Activated T-helper 9 cell treated with anti-CD3 and anti-CD28 coated beads, Interleukin-2, amount 50 U/mL, for 16 hours (primary cell): Measurements from ENCODE around the gene FREM1.
A peak's percentile ranks its signal among the peaks of the same experiment; 100 is the strongest.

Experiments used
- DNase-seq: peaks from one replicate; pipeline ENCODE4 v3.0.0-alpha.2; 2020; ENCODE audit warnings: low read depth

FREM1 gene

DNA sequence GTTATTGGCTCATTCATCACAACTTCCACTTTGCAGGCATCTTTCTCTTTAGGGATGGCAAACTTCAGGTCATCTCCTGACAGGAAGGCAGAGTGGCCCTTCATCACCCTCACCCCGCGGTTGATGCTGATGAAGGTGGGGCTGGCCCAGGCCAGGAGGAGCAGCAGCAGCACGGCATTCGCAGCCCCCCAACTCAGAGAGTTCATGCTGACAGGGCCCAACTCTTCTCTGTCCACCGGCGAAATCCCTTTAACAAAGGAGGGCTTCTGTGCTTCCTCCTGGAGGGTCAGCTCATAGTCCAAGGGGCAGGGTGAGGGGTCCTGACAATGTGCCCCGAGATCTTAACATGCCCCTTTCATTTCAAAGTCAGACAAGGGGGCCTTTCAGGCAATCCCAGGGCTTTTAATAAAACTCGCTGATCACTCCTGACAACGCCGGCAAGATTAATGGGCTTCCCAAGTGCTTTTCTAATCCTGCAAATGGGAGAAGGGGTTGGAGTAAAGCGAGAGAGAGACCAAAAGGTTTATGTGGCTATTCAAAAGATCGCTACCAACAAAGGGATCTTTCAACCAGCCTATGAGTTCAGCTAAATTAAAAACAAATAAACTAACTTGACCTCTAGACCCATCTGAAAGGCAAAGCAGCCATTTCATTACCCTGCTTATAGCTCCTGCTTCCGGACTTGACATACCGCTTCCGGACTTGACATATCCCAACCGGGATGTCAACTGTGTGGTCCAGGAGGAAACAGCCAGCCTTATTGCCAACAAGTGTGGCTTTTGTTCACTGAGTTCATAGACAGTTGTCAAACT is 41.2 kb downstream of the FREM1 start:
- no peak for DNase-seq

DNA sequence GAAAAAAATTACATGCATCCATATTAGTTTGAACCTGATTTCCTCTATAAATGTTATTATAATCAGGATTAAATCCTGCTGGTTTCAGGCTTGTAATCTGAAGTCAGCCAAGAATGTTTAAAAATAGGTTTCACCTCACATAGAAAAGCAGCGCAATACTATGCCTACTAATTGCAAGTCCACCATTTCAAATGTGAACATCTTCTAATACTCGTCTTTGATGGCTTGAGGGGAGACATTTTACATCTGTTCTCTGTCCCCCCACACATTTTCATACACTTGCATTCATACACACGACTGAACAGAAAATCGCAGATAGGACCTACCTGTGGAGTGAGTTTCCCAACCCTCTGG is 41.8 kb downstream of the FREM1 start:
- no peak for DNase-seq

DNA sequence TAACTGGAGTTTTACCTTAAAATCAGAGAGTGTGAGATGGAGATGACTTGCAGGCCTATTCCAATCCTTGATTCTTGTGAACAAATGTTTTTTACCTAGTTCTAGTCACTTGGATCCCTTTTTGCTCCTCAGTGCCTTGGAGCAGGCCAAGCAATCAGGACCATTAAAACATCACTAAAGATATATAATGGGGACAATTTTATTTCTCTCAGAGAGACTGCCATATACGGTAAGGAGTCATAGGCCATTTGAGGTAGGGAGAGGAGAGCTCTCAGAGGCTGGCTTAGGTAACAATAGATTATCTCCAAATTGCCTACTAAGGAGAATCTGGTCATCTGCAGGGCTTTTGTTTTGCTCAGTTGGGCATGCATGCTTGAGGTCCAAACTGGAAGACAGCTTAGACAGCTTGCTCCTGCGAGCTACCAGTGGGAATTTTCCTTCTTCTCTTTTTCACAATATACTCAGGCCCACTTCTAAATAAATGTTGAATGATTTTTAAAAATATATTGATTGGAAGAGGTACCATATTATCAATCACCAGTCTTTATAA is 44.0 kb downstream of the FREM1 start:
- DNase-seq, result no peak

DNA sequence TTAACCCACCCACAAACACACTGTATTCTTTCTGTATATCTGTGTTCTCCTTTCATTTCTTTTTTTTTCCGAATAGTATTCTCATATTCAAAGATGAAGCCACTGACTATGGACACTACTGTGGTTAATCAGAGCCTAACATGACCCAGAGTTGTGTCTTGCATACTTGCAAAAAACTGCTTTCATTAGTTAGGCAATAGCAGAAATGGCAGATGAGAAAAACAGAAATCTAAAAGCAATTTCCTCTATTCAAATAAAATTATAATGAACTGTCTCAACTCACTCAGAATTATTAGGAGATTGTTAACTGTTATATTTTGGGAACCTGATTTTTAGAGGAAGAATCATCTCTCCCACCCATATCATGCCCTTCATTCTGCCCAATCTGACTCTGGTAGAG is 45.9 kb downstream of the FREM1 start:
- DNase-seq, result no peak

DNA sequence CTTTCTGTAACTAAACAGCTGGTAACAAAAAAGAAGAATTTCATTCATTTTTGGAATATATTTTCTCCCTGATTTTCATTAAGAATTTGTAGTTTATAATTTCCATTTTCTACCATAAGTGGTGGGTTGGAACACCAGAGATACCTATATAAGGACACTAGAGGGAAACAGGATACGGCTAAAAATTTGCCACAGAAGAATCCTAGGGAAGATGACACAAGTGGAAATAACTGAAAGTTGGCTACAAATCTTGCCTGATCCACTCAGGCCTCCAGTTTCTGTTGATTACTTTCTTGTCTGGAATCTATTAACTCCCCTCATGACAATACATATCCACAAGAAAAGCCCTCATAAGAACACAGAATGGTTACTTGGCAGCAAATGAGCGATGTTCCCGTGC is 46.8 kb downstream of the FREM1 start:
- no peak for DNase-seq

DNA sequence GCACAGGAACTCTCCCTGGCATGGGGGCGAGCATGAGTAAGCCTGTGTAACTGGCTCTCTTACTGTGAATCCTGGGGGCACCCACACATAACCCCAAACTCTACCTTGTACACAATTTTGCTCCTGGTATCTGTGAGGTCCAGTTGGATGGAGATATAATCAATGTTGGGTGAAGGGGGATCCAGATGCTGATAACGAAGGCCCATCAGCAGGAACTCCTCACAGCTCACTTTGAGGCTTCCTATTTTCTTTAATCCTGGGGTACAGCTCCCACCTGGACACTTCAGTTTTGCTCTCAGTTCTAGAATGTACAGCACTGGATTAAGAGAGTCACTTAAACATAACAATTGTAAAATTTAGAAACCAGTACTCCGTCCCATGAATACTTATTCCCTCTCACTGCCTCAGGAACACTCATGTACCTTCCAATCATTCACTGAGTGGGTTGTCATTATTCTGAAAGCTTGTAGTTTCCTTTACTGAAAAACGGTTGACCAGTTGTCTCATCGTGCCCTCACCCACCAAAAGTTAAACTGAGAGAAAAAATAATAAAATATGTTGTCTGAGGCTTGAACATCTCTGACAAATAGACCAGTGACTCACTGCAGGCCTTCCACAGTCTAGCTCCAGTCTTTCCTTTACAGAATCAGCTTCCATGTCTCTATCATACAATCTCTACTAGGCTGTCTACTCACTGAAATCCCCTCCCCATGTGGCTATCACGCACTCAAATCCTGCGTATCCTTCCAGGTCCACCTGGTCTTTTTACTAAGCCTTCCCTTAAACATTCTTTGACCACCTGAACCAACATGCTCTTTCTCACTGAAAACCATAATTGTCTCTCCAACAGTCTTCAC is 52.6 kb downstream of the FREM1 start:
- DNase-seq, result no peak

DNA sequence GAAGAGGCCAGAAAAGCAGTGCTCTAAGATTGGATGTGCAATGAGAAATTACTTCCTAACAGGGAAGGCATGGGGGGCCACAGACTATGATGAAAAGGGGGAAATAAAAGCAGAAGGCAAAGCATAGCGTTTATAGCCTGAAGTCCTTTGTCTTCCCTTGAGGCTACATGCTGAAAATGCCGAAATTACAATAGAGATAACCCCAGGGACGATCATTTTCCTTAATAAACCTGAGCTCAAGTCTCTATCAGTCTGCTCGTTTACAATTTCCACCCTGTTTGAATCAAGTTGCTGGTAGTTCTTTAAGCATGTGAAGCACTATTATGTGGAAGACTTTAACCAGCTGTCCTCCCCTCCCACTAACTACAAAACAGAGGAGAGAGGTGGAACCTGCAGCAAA is 60.4 kb downstream of the FREM1 start:
- no peak for DNase-seq

DNA sequence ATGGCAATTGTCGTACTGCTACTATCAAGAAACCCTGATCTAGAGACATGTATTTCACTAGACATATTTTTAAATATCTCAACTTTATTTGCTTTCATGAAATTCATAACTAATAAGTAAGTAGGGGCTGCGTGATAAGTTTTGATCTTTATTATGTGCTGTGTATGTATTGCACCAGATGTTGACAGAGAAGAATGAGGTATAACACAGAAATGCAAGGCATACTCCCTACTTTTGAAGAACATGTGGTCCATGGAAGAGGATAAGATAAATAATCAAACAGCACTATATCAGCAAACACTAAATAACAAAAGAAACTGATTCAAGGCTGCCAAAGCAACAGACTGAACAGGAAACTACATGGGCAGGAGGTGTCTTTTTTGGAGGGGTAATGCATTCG is 60.9 kb downstream of the FREM1 start:
- no peak for DNase-seq

DNA sequence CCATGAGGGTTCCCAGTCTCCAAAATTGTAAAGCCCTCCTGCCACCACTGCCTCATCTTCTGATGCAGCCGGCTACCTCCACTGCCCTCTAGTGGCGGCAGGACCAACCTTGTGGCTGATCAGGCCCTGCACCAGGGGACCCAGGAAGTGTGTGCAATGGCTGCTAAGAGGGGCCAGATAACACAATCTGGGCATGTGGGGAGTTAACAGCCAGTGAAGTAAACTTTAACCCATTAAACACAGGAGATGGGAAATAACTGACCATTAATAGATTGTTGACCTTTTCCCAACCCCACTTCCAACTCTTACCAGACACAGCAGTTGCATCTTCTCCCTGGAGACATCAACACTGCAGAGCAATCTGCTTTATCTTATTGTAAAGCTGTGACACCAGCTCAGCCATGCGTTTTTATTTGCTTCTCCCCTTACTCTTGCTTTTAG is 63.3 kb downstream of the FREM1 start:
- peak; percentile 10 for DNase-seq

DNA sequence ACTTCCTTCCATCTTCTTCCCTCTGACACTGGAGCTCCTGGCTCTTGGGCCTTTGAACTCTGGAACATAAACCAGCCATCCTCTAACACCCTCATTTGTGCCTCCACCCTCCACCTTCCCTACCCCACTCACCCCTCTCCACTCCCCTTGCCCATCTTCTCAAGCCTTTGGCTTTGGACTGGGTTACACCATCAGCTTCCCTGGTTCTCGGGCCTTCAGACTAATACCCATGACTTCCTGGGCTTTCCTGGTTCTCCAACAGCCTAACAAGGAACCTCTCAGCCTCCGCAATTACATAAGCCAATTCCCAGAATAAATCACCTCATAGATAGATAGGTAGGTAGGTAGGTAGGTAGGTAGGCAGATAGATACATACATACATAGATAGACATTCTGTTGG is 67.1 kb downstream of the FREM1 start:
- no peak for DNase-seq

DNA sequence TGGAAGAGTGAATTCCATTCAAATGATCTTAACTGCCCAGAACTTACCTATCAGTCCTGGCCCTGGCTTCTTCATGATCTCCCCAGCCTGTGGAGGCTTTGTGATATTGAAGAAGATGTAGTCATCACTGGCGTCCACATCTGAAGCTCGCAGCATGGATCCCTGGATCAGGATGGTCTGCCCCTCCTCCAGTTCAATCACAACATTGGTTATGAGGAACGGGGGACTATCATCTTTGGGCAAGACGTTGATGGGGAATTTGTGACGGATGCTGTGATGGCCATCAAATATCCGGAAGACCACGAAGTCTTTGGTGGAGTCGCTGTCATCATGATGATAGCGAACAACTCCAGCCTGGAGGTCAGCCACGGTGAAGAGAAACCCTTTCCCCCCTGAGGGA is 68.0 kb downstream of the FREM1 start:
- no peak for DNase-seq

DNA sequence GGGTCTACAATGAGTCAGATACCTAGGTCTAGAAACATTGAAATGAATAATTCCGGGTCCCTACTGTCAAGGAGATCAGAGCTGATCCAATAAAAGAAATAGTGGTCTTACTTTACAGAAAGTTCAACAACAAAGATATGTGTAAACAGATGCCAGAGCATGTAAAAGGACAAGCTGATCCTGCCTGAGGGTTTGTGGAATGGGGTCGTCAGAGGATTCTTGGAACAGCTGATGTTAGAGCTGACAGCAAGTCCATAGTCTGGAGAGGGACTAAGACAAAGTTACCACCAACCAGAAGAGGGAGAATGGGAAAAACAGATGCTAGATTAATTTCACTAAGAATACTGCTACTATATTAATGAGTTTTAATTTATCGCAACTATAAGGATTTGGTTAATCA is 71.5 kb downstream of the FREM1 start:
- DNase-seq, result no peak

DNA sequence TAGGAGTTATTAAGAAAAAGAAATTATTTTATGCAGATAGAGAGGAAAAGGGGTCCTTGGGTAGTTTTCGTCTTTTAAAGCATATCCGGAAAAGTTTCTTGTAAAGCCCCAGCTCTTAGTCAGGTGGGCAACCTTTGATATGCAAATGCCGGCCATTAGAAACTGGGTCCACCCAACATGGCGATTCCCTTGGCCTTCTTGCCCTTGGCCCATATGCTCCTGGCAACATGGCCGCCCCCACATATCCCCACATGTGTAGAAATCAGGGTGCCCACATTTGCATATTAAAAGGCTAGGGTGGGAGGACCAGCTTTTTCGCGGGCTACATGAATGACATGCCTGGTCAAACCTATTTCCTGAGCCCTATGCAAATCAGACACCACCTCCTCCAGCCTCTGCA is 73.3 kb downstream of the FREM1 start:
- DNase-seq, result no peak

DNA sequence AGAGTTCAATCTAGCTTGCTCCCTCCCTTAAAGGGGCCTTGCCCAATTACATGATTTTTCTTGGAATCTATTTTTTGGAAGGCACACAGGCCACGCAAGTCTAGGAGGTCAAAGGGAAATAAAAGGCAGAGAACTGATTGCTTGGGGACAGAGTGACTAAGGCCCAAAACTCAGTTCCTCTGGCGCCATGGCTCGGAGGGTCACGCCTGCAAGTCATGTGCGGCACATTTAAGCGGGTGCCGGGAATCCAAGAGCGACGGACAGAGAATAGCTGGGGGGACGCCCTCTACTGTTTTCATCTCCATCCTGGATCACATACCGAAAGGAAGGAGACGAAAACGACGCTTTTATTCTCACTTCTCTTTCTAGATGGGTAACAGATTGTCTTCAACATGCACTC is 78.6 kb downstream of the FREM1 start:
- no peak for DNase-seq

DNA sequence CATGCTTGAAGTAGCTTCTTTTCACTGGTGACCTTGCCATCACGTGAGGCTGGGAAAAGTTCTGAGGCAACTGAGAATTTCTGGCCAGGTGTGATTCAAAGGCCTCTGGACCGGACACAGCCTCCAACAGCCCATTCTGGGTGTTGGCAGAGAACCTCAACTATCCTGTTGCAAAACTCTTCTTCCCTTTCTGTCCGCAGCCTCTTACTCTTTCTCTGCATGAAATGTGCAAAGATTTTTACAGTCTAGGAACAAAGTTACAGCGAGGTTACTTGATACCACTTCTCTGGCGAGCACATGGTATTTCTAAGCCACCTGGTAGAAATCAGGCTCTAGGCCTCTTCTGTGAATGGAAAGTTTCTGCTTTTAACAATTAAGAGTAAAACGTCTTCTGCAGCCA is 79.2 kb downstream of the FREM1 start:
- DNase-seq, result no peak

DNA sequence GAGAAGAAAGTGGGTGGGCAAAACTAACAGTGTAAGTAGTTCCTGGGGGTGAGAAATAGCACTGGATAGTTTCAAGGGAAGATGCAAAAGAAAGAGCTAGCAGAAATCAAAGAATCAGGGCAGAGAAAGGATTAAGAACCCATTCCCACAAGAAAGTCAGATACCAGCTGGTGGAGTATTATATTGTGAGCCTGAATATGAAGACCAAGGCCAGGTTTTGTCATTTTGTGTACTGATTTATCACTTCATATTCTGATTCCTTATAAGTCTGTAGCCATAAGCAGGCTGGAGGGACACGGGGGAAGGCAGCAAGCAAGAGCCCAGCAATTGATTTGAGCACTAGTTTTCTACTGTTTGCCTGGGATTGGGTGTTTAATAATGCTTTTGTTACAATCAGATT is 80.2 kb downstream of the FREM1 start:
- no peak for DNase-seq

DNA sequence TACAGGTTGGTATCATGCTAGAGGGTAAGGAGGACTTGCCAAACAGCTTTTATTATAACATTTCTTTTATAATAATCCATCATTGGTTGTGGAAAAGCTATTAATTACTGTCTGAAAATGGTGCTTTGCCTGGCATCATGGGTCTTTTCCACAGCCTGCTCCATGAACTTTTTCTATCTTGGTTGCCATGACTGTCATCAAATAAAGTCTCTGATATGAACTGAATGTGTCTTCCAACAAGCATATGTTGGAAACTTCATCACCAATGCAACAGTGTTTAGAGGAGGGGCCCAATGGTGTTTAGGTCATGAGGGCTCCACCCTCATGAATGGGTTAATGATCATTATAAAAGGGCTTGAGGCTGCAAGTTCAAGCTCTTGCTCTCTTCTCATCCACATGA is 81.0 kb downstream of the FREM1 start:
- DNase-seq, result no peak

DNA sequence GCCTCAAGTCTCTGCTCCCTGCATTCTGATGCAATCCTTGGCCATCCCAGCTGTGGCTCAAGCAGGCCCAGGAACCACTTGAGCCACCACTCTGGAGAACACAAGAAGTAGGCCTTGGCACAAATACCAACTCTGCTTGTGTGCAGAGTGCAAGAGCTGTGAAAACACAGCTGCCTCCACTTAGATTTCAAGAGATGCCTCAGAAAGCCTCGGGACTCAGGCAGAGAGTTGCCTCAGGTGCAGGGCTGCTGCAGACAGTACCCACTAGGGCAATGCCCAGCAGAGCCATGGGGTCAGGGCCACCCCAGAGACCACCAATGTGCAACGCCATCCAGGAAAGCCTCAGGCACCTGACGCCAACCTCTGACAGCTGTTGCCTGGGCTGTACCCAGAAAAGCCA is 82.4 kb downstream of the FREM1 start:
- DNase-seq, result no peak

DNA sequence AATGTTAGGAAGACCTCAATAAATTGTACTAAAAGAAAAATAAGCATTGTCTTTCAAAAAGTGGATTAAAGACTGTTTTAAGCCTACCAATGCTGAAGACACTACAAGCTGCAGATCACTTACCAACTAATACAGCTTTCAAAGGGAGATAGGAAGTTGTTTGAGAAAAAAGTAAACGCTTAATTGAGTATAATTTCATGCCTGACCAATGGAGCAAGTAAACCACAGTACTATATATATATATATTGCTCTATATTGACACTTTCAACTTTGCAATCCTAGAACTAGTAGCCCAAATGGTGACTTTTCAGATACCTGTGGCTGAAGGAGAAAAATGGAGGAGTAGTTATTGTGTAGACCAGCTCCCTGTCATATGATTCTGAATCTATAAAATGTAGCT is 85.7 kb downstream of the FREM1 start:
- no peak for DNase-seq

DNA sequence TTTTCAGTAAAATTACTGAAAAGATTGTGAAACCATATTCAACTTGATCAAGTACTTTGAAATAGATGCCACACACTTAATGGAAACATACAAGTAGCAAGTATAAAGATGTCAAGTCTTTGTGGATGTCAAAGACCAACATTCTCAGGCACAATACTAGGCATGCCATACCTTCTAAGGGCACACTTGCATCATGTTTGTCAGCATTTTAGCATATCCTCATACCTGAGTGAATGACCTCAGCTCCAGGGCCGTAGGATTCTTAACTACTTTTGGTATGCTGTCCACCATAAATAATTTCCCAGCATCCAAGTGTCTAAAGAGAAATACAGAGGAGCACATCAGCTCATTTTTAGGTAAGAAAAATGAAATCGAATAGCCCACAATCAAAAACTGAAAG is 86.4 kb downstream of the FREM1 start:
- DNase-seq, result no peak

DNA sequence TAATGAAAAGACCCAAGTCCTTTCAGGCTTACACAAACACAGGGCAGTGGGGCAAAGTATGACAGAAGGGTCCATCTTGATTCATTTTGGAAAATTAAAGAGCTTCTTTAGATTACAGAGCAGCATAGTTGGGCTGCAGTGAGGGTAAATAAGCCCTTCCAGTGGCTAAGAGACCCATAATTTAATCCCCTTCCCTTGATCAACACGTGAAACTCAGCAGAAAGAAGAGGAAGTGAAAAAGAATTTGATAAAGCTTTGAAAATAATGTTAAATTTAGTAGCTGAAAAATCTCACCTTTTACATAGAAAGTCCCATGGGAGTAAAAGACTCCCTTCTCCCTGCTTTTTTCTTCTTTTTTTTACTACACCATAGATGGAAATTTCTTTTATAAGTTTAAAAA is 87.6 kb downstream of the FREM1 start:
- DNase-seq, result no peak

DNA sequence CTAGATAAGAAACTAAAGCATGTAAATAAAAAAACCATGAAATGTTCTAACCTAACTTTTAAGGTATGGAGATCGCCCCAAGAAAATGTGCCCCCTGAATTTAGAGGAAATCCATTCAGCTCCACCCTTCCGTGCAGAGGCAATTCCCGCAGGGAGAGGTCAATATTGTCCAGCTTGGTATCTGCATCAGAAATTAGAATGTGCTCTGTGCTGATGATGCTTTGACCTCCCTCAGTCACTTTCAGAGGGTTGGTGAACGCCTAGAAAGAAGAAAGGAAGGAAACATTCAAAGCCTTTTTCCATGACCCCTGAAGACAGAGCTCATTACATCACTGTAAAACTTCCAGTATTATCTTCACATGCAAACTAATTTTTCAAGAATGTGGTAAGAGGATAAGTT is 91.0 kb downstream of the FREM1 start:
- DNase-seq, result no peak

DNA sequence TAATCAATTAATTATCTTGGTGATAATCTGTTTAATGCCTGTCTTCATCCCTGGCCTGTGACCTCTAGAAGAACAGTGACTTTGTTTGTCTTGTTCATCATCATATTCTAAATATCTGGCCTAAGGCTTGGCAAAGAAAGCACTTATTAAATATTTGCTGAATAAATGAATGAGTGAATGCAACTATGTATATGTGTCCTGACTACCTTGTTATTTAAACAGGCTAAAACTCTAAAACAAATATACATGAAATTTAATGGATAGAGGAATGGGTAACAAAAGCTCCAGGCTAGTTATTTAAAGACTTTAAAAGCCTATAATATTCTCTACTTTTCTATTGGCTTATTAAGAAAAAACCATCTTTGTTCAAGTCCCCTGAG is 96.0 kb downstream of the FREM1 start:
- no peak for DNase-seq
